LNCAP (cell line): ENCODE results near the gene ACSL3.

Experiments used
- CTCF ChIP-seq: fragments of 450-650 bp; IDR thresholded peaks from 2 replicates; pipeline ENCODE4 v1.5.1; 2017; ENCODE audit warnings: mild to moderate bottlenecking

Gene ACSL3

GRCh38 chr2:222938327-222938726 lies 77.5 kb downstream of the ACSL3 start:
- TF ChIP-seq CTCF, result no peak

- peak; percentile 83 for TF ChIP-seq CTCF
Measured at GRCh38 chr2:222939208-222939856, 78.5 kb downstream of the ACSL3 start.

GRCh38 chr2:222939979-222940378 lies 79.1 kb downstream of the ACSL3 start:
- no peak for TF ChIP-seq CTCF

GRCh38 chr2:222941510-222942032 lies 80.7 kb downstream of the ACSL3 start:
- no peak for TF ChIP-seq CTCF

GRCh38 chr2:222942561-222942960 lies 81.7 kb downstream of the ACSL3 start:
- TF ChIP-seq CTCF, result no peak

GRCh38 chr2:222942977-222943376 lies 82.1 kb downstream of the ACSL3 start:
- no peak for TF ChIP-seq CTCF

- TF ChIP-seq CTCF, result no peak
Measured at GRCh38 chr2:222943820-222944219, 83.0 kb downstream of the ACSL3 start.

- no peak for TF ChIP-seq CTCF
Measured at GRCh38 chr2:222944552-222944951, 83.7 kb downstream of the ACSL3 start.
